ENCODE data around the gene DPH7. TPM values are rescaled to one million over a fixed set of nuclear protein-coding genes. Genes with fewer than 3 reads are reported as not detected.
"Not testable (repeated sequence)": the region's sequence is repeated elsewhere in the genome, so short reads cannot be mapped to it uniquely, and the experiment has no call there.

Gene DPH7
- total and polyA plus RNA-seq, 4 donors, result 9.9 to 94.0 (median 30.2) TPM

DNA sequence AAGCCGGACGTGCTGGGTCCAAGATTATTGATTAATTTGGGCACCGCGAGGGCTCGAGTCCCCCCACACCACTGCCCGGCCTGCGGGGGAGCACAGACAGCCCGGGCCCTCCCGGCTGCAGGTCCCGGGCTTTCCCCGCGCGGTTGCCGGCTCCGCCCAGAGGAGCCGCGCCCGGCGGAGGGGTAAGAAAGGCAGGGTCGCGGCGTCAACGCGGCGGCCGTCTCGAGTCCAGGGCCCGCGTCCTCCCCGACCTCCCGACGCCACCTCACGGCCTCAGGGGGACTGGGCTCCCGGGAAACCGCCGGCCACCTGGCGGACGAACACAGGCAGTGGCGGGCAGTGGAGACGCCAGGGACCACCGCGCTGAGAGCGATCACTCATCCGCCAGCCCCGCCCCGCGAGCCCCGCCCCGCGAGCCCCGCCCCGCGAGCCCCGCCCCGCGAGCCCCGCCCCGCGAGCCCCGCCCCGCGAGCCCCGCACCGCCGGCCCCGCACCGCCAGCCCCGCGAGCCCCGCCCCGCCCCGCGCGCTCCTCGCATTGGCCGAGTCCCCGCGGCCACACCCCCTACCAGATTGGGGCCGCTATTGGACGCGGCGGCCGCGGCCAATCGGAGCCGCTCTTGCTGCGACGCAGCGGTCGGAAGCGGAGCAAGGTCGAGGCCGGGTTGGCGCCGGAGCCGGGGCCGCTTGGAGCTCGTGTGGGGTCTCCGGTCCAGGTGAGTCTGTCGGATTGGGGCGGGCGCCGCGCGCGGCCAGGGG, 27.3 kb downstream of the DPH7 start, which contains the start of gene MRPL41:
Gene MRPL41 (plus strand): TSS at position 616 of the 758 bp plus-strand sequence. CDS start 203 bp downstream, outside the sequence.
- peak within 1 kb of the TSS; percentile 6 to 35 for H3K27ac ChIP-seq (ENCODE audit: low read depth in 1 of 2, low read length in 2 of 2)
- no peaks in the 10 kb centered on the region for H3K27me3 ChIP-seq (ENCODE audit: control insufficient read depth in 1 of 2, insufficient read depth in 2 of 2, low read length in 1 of 2)
- WGBS, 2 donors, result 1% methylated on average over 44 to 106 of the region's 106 CpGs
- peak within 1 kb of the TSS; percentile 59 to 79 for H3K4me3 ChIP-seq (ENCODE audit: low read length in 2 of 2)
- H3K4me1 ChIP-seq (ENCODE audit: control insufficient read depth in 1 of 2, insufficient read depth in 2 of 2, low read length in 2 of 2), result no peaks in the 10 kb centered on the region
- DNase-seq (peak; percentile 95 to 96), ATAC-seq (ENCODE audit: low FRiP score) (peak; percentile 89)
- H3K9me3 ChIP-seq (ENCODE audit: control insufficient read depth, low read length), result no peaks in the 10 kb centered on the region
- intact Hi-C loops (cut with DNase I), result loop anchor here in 1 of 2 donors (10.0 kb wide), 1 partner anchor 53 kb away; the partner anchor contains the start of gene ARRDC1
- H3K36me3 ChIP-seq (ENCODE audit: control insufficient read depth in 1 of 2, insufficient read depth in 2 of 2, low read length in 1 of 2), result peaks cover 0 to 8% of the 10 kb centered on the region in 2 donors

- not testable (repeated sequence) for H3K9me3 ChIP-seq (ENCODE audit: control insufficient read depth, low read length); H3K36me3 ChIP-seq (ENCODE audit: control insufficient read depth in 1 of 2, insufficient read depth in 2 of 2, low read length in 1 of 2); ATAC-seq (ENCODE audit: low FRiP score); H3K27me3 ChIP-seq (ENCODE audit: control insufficient read depth in 1 of 2, insufficient read depth in 2 of 2, low read length in 1 of 2); H3K4me1 ChIP-seq (ENCODE audit: control insufficient read depth in 1 of 2, insufficient read depth in 2 of 2, low read length in 2 of 2); DNase-seq
- intact Hi-C loops (cut with DNase I), result loop anchor here in 1 of 2 donors (10.0 kb wide), 1 partner anchor 54 kb away; the partner anchor contains the start of gene ARRDC1
- H3K27ac ChIP-seq (ENCODE audit: low read depth in 1 of 2, low read length in 2 of 2), result peak overlapping the region in 1 of 2 donors; percentile 34
- H3K4me3 ChIP-seq (ENCODE audit: low read length in 2 of 2), result peak overlapping the region; percentile 59 to 79
- 0 to 1% methylated on average over 12 to 17 of the region's 17 CpGs for WGBS, 2 donors
Observed at GRCh38 chr9:137550958-137551263, 27.8 kb downstream of the DPH7 start.

DNA sequence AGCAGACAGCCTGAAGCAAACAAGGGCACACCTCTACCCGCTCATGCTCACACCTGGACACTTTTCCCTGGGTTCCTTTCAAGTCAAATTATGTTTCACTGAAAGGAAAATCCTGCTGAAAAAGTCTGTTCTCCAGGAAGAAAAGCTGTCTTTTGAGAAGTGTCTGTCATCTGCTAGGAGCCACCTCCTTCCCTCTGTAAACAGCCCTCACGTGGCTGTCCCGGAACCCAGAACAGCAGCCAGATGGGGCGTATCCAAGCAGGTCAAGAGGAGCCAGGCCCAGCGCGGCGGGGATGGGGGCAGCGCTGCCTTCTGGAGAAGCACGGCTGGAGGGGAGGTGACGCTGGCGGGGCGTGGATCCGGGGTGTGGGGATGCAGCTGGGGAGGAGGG, 28.5 kb downstream of the DPH7 start, which contains the start of gene PNPLA7:
Gene PNPLA7 (minus strand): TSS at position 172 of the 391 bp plus-strand sequence. CDS start 205 bp downstream, outside the sequence.
- H3K4me3 ChIP-seq (ENCODE audit: low read length in 2 of 2), result peak within 1 kb of the TSS; percentile 59 to 79
- H3K36me3 ChIP-seq (ENCODE audit: control insufficient read depth in 1 of 2, insufficient read depth in 2 of 2, low read length in 1 of 2), result peaks cover 0 to 2% of the 10 kb centered on the region in 2 donors
- peak within 1 kb of the TSS; percentile 1 to 65 for H3K27ac ChIP-seq (ENCODE audit: low read depth in 1 of 2, low read length in 2 of 2)
- no peaks in the 10 kb centered on the region for H3K27me3 ChIP-seq (ENCODE audit: control insufficient read depth in 1 of 2, insufficient read depth in 2 of 2, low read length in 1 of 2)
- peak; percentile 78 for ATAC-seq (ENCODE audit: low FRiP score)
- intact Hi-C loops (cut with DNase I), result loop anchor here in 1 of 2 donors (10.0 kb wide), 1 partner anchor 55 kb away; the partner anchor contains the start of gene ARRDC1
- DNase-seq, result peak; percentile 92 to 93
- no peaks in the 10 kb centered on the region for H3K9me3 ChIP-seq (ENCODE audit: control insufficient read depth, low read length)
- WGBS, 2 donors, result 3 to 5% methylated on average over 12 to 13 of the region's 13 CpGs
- no peaks in the 10 kb centered on the region for H3K4me1 ChIP-seq (ENCODE audit: control insufficient read depth in 1 of 2, insufficient read depth in 2 of 2, low read length in 2 of 2)

DNA sequence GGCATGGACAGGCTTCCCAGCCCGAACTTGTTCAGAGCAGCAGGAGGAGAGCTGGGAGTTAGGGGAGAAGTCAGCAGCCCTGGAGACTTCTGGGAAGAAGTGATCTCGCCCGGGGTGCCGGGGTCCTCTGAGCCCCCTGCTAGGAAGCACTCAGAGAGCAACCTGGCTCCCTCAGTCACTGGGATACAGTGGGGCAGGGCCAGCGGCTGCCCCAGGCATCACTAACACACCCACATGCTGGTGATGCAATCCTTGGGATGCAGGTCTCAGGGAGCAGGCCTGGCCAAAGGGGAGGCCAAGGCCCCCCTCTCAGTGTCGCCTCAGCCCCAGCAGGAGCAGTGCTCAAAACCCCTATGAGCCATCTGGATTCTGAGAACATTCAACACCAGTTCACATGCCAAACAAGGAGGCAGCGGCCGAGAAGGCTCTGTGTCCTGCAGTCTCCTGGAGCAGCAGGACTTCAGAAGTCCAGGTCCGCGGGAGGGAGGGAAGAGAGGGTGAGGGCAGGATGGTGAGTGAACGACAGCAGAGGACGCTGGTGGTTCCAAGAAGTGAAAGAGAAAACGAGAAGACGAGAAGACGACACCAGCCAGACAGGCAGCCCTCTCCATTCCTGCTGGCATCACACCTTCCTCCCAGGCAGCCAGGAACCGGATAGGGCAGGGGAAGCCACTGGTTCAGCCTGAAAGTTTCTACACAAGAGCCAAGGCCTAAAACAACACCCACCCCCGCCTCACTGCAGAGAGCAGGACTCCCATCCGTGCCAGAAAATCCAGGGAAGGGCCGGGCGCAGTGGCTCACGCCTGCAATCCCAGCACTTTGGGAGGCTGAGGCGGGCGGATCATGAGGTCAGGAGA, 30.8 kb downstream of the DPH7 start:
- Histone ChIP-seq H3K27me3 (ENCODE audit: control insufficient read depth in 1 of 2, insufficient read depth in 2 of 2, low read length in 1 of 2) (no peaks in the 10 kb centered on the region), H3K36me3 (ENCODE audit: control insufficient read depth in 1 of 2, insufficient read depth in 2 of 2, low read length in 1 of 2) (no peaks in the 10 kb centered on the region), H3K27ac (ENCODE audit: low read depth in 1 of 2, low read length in 2 of 2) (no peak overlapping the region), H3K4me1 (ENCODE audit: control insufficient read depth in 1 of 2, insufficient read depth in 2 of 2, low read length in 2 of 2) (no peaks in the 10 kb centered on the region), H3K4me3 (ENCODE audit: low read length in 2 of 2) (no peak overlapping the region), H3K9me3 (ENCODE audit: control insufficient read depth, low read length) (no peaks in the 10 kb centered on the region)
- no peak for ATAC-seq (ENCODE audit: low FRiP score)
- 39 to 42% methylated on average over 23 of the region's 23 CpGs for WGBS, 2 donors
- DNase-seq, result peak in 1 of 2 donors; percentile 63
- intact Hi-C loops (cut with DNase I), result no loop called here

- Histone ChIP-seq H3K36me3 (ENCODE audit: control insufficient read depth in 1 of 2, insufficient read depth in 2 of 2, low read length in 1 of 2) (no peaks in the 10 kb centered on the region), H3K9me3 (ENCODE audit: control insufficient read depth, low read length) (no peaks in the 10 kb centered on the region), H3K4me1 (ENCODE audit: control insufficient read depth in 1 of 2, insufficient read depth in 2 of 2, low read length in 2 of 2) (no peaks in the 10 kb centered on the region), H3K27ac (ENCODE audit: low read depth in 1 of 2, low read length in 2 of 2) (no peak overlapping the region), H3K27me3 (ENCODE audit: control insufficient read depth in 1 of 2, insufficient read depth in 2 of 2, low read length in 1 of 2) (no peaks in the 10 kb centered on the region), H3K4me3 (ENCODE audit: low read length in 2 of 2) (no peak overlapping the region)
- WGBS, 2 donors, result 14 to 20% methylated on average over 10 of the region's 10 CpGs
- peak in 1 of 2 donors; percentile 74 for DNase-seq
- intact Hi-C loops (cut with DNase I), result no loop called here
- ATAC-seq (ENCODE audit: low FRiP score), result no peak
Observed at GRCh38 chr9:137545123-137545522, 33.6 kb downstream of the DPH7 start.

GRCh38 chr9:137544176-137544760, 34.5 kb downstream of the DPH7 start:
- no peak for ATAC-seq (ENCODE audit: low FRiP score)

GRCh38 chr9:137543237-137543963, 35.3 kb downstream of the DPH7 start:
- Histone ChIP-seq H3K4me3 (ENCODE audit: low read length in 2 of 2) (no peak overlapping the region), H3K4me1 (ENCODE audit: control insufficient read depth in 1 of 2, insufficient read depth in 2 of 2, low read length in 2 of 2) (no peaks in the 10 kb centered on the region), H3K27ac (ENCODE audit: low read depth in 1 of 2, low read length in 2 of 2) (no peak overlapping the region), H3K36me3 (ENCODE audit: control insufficient read depth in 1 of 2, insufficient read depth in 2 of 2, low read length in 1 of 2) (no peaks in the 10 kb centered on the region), H3K9me3 (ENCODE audit: control insufficient read depth, low read length) (no peaks in the 10 kb centered on the region), H3K27me3 (ENCODE audit: control insufficient read depth in 1 of 2, insufficient read depth in 2 of 2, low read length in 1 of 2) (no peaks in the 10 kb centered on the region)
- WGBS, 2 donors, result 93 to 95% methylated on average over 25 of the region's 25 CpGs
- peak in 1 of 2 donors; percentile 25 for DNase-seq
- intact Hi-C loops (cut with DNase I), result no loop called here
- ATAC-seq (ENCODE audit: low FRiP score), result no peak

More at GRCh38 chr9:137544176-137544760, 34.5 kb downstream of the DPH7 start:
- H3K9me3 ChIP-seq (ENCODE audit: control insufficient read depth, low read length), result no peaks in the 10 kb centered on the region
- no peaks in the 10 kb centered on the region for H3K27me3 ChIP-seq (ENCODE audit: control insufficient read depth in 1 of 2, insufficient read depth in 2 of 2, low read length in 1 of 2)
- no peaks in the 10 kb centered on the region for H3K36me3 ChIP-seq (ENCODE audit: control insufficient read depth in 1 of 2, insufficient read depth in 2 of 2, low read length in 1 of 2)
- 90 to 96% methylated on average over 12 of the region's 12 CpGs for WGBS, 2 donors
- H3K27ac ChIP-seq (ENCODE audit: low read depth in 1 of 2, low read length in 2 of 2), result no peak overlapping the region
- no peak overlapping the region for H3K4me3 ChIP-seq (ENCODE audit: low read length in 2 of 2)
- H3K4me1 ChIP-seq (ENCODE audit: control insufficient read depth in 1 of 2, insufficient read depth in 2 of 2, low read length in 2 of 2), result no peaks in the 10 kb centered on the region
- DNase-seq, result no peak
- intact Hi-C loops (cut with DNase I), result no loop called here

DNA sequence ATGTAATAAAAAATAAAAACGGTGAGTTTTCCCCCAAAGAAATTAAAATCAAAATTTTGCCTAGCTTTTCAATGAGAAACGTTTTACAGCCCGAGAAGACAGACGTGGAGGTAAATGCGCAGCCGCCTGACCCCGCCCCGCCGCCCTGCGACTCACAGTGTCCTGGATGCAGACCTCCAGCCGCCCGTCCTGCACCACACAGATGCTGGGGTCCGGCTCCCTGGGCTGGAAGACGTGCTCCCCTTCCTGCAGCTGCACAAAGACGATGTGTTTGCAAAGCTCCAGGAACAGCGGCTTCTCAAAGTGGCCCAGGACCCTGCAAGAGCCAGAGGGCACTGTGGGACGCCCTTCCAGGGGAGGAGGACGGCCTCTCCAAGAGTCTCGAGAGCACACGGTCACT, 36.2 kb downstream of the DPH7 start:
- Histone ChIP-seq H3K4me3 (ENCODE audit: low read length in 2 of 2) (no peak overlapping the region), H3K27me3 (ENCODE audit: control insufficient read depth in 1 of 2, insufficient read depth in 2 of 2, low read length in 1 of 2) (no peaks in the 10 kb centered on the region), H3K27ac (ENCODE audit: low read depth in 1 of 2, low read length in 2 of 2) (no peak overlapping the region), H3K4me1 (ENCODE audit: control insufficient read depth in 1 of 2, insufficient read depth in 2 of 2, low read length in 2 of 2) (no peaks in the 10 kb centered on the region), H3K36me3 (ENCODE audit: control insufficient read depth in 1 of 2, insufficient read depth in 2 of 2, low read length in 1 of 2) (no peaks in the 10 kb centered on the region), H3K9me3 (ENCODE audit: control insufficient read depth, low read length) (no peaks in the 10 kb centered on the region)
- intact Hi-C loops (cut with DNase I), result no loop called here
- ATAC-seq (ENCODE audit: low FRiP score), result no peak
- DNase-seq, result peak in 1 of 2 donors; percentile 43
- WGBS, 2 donors, result 94% methylated on average over 20 of the region's 20 CpGs

Data from aorta (tissue), 5 donors.